Measurements from ENCODE around the gene POU2F2.

DNA sequence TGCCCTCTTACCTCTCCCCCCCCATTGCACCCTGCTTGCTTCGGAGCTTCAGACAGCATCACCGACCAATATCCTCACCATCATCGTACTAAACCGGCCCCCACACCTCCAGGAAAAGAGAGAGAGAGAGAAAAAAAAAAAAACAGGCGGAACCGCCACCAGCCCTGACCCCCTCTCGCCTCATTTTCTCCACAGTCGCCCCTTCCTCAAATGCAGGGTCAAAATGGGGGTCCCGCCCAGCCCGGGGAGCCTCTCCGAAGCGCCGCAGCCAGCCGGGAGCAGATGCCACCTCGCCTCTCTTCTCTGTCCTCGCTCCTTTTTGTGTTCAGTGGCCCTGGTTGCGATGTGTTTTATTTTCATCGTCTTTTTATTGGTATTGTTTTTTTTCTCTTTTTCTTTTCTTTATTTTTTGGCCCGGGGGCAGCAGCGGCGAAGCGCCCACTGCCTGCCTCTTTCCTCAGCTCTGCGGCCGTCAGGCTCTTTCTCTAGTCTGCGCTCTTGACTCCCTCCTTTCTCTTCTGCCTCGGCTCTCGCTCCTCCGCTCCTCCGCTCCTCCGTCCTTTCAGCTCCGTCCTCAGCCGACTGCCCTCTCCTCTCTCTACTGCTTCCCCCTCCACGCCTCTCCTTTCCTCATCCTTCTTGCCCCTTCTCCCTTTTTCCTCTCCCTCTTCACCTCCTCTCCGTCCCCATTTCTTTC lies 43.9 kb upstream of the POU2F2 start:
- TF ChIP-seq, protein P1, sequence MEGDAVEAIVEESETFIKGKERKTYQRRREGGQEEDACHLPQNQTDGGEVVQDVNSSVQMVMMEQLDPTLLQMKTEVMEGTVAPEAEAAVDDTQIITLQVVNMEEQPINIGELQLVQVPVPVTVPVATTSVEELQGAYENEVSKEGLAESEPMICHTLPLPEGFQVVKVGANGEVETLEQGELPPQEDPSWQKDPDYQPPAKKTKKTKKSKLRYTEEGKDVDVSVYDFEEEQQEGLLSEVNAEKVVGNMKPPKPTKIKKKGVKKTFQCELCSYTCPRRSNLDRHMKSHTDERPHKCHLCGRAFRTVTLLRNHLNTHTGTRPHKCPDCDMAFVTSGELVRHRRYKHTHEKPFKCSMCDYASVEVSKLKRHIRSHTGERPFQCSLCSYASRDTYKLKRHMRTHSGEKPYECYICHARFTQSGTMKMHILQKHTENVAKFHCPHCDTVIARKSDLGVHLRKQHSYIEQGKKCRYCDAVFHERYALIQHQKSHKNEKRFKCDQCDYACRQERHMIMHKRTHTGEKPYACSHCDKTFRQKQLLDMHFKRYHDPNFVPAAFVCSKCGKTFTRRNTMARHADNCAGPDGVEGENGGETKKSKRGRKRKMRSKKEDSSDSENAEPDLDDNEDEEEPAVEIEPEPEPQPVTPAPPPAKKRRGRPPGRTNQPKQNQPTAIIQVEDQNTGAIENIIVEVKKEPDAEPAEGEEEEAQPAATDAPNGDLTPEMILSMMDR (IDR thresholded peaks at IDR 0.05; ENCODE audit: extremely low read depth in 1 of 2, insufficient read depth in 1 of 2, low read depth in 1 of 2, low read length in 2 of 2) = no peak
- TF ChIP-seq POLR2A (IDR thresholded peaks at IDR 0.05; ENCODE audit: low read depth, low read length) (no peak), EZH2 (IDR thresholded peaks at IDR 0.05; ENCODE audit: borderline replicate concordance, low read depth, low read length, severe bottlenecking) (peak; percentile 95), POLR2AphosphoS5 (IDR thresholded peaks at IDR 0.05; ENCODE audit: insufficient read depth, low read depth, low read length) (no peak), GATA2 (IDR thresholded peaks at IDR 0.05; ENCODE audit: insufficient read depth, insufficient read length, low read depth, low read length) (no peak)
